C4-2B (cell line): ENCODE measurements around the gene TUFM.

Experiments
- H3K27ac ChIP-seq: fragments of 450-650 bp; 2 replicates; pipeline ENCODE4 v1.5.1; 2017
- ZFX ChIP-seq: fragments of 450-650 bp; IDR thresholded peaks from 2 replicates; pipeline ENCODE4 v1.6.1; 2017
- TF ChIP-seq, protein P1 (sequence below): fragments of 450-650 bp; conservative IDR thresholded peaks from 2 replicates; pipeline ENCODE4 v1.5.1; 2017; ENCODE audit warnings: mild to moderate bottlenecking

TUFM gene

GRCh38 chr16:28878083-28878926 lies 32.2 kb upstream of the TUFM start, which contains the start of gene ATP2A1:
TSS of gene ATP2A1 (plus strand) at chr16:28878488. CDS start at chr16:28878672, 184 bp downstream.
- peak within 1 kb of the TSS; percentile 66 for H3K27ac ChIP-seq
- TF ChIP-seq, protein P1, sequence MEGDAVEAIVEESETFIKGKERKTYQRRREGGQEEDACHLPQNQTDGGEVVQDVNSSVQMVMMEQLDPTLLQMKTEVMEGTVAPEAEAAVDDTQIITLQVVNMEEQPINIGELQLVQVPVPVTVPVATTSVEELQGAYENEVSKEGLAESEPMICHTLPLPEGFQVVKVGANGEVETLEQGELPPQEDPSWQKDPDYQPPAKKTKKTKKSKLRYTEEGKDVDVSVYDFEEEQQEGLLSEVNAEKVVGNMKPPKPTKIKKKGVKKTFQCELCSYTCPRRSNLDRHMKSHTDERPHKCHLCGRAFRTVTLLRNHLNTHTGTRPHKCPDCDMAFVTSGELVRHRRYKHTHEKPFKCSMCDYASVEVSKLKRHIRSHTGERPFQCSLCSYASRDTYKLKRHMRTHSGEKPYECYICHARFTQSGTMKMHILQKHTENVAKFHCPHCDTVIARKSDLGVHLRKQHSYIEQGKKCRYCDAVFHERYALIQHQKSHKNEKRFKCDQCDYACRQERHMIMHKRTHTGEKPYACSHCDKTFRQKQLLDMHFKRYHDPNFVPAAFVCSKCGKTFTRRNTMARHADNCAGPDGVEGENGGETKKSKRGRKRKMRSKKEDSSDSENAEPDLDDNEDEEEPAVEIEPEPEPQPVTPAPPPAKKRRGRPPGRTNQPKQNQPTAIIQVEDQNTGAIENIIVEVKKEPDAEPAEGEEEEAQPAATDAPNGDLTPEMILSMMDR, result no peak
- no peak for TF ChIP-seq ZFX

DNA sequence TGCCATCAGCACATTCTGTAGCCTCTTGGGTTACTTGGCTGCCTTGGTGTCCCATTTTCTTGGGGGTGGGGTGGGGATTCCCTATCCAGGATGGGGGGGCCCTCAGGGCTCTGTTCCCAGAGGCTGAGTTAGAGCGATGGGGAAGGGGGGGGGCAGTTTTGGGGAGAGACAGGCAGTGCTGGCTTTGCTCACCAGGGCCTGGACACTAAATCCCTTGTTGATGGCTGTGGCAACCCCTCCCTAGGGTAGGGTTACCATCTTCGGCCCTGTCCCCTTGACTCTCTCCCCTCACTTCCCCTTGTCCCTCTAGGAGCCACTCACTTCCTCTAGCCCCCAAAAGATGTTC lies 31.5 kb upstream of the TUFM start:
- TF ChIP-seq, protein P1, result no peak
- TF ChIP-seq ZFX, result no peak
- no peak overlapping the region for H3K27ac ChIP-seq

GRCh38 chr16:28876973-28877654 lies 31.0 kb upstream of the TUFM start:
- H3K27ac ChIP-seq, result no peak overlapping the region
- TF ChIP-seq, protein P1, result no peak
- TF ChIP-seq ZFX, result no peak

- TF ChIP-seq, protein P1, result no peak
- TF ChIP-seq ZFX, result no peak
- no peak overlapping the region for H3K27ac ChIP-seq
These were observed 30.0 kb upstream of the TUFM start for GRCh38 chr16:28876019-28876659.

DNA sequence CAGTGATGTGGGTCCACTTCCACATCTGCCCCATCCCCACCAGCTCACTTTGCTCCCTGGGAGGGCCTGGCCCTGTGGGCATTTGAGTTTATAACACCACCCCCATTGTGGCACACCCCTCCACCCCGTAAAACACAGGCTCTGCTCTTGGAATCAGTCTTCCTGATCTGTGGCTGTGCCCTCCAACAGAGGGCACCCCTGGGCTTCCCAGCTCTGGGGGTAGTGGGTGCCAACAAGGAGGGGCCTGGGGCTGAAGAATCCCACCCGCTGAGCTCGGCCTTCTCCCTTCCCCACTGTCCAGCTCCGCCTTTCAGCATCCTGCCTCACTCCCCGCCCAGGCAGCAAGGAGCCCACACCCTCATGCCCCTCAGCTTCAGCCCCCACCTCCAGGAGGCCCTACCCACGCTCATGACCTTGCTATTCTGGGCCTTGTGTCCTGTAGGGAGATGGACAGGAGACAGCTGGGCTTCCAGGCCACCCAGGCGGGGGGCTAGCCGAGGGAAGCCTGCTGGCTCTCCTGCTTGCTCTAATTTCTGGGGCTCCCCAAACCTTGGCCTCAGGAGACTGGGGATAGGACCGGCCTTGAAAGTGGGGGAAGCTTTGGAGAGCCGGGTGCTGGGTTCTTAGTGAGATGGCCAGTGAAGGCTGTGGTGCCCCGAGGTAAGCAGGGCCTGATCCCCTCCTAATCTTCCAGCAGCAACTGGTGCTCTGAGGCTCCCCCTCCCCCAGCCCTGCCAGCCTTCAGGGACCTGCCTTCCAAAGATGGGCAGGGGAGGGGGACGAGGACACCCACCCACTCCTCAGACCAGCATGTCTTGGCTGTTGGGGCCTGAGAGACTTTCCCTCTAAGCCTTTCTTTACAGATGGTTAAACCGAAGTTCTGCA lies 29.2 kb upstream of the TUFM start:
- TF ChIP-seq, protein P1, result no peak
- no peak for TF ChIP-seq ZFX
- H3K27ac ChIP-seq, result no peak overlapping the region

DNA sequence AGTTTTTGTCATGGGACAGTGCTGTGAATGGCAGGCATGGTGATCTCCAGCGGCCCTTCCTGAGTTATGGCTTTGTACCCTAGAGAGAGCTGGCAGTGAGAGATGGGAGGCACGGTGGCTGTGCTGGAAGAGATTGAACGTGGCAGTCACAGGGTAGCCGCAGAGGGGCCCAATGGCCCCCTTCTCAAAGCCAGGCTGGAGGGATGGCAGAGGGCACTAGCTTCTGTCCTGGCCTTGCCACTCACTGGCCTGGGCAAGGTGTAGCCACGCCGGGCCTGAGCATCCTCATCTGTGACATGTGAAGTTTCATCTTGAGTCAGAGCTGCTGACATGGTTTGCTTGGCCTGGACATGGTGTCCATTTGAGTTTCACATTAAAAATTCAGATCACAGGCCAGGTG lies 28.3 kb upstream of the TUFM start:
- TF ChIP-seq, protein P1, result no peak
- no peak for TF ChIP-seq ZFX
- H3K27ac ChIP-seq, result no peak overlapping the region
